ENCODE data around the gene KCTD1.

KCTD1 gene

GRCh38 chr18:26524002-26524401, 24.4 kb downstream of the KCTD1 start:
- no peak for DNase-seq (ENCODE audit: low read depth in 1 of 2, low spot score in 1 of 2)

GRCh38 chr18:26521617-26522016, 26.7 kb downstream of the KCTD1 start:
- DNase-seq (ENCODE audit: low read depth in 1 of 2, low spot score in 1 of 2) = no peak

GRCh38 chr18:26520974-26521373, 27.4 kb downstream of the KCTD1 start:
- DNase-seq (ENCODE audit: low read depth in 1 of 2, low spot score in 1 of 2) = no peak

GRCh38 chr18:26519114-26519513, 29.2 kb downstream of the KCTD1 start:
- no peak for DNase-seq (ENCODE audit: low read depth in 1 of 2, low spot score in 1 of 2)

GRCh38 chr18:26516964-26517363, 31.4 kb downstream of the KCTD1 start:
- DNase-seq (ENCODE audit: low read depth in 1 of 2, low spot score in 1 of 2) = no peak

- no peak for DNase-seq (ENCODE audit: low read depth in 1 of 2, low spot score in 1 of 2)
These were observed 32.5 kb downstream of the KCTD1 start for GRCh38 chr18:26515643-26516487.

- no peak for DNase-seq (ENCODE audit: low read depth in 1 of 2, low spot score in 1 of 2)
These were observed 36.8 kb downstream of the KCTD1 start for GRCh38 chr18:26511339-26512071.

- no peak for DNase-seq (ENCODE audit: low read depth in 1 of 2, low spot score in 1 of 2)
These were observed 38.0 kb downstream of the KCTD1 start for GRCh38 chr18:26510337-26510736.

GRCh38 chr18:26506012-26506411, 42.3 kb downstream of the KCTD1 start:
- no peak for DNase-seq (ENCODE audit: low read depth in 1 of 2, low spot score in 1 of 2)

- no peak for DNase-seq (ENCODE audit: low read depth in 1 of 2, low spot score in 1 of 2)
These were observed 43.5 kb downstream of the KCTD1 start for GRCh38 chr18:26504831-26505230.

- no peak for DNase-seq (ENCODE audit: low read depth in 1 of 2, low spot score in 1 of 2)
These were observed 45.0 kb downstream of the KCTD1 start for GRCh38 chr18:26503382-26503781.

- no peak for DNase-seq (ENCODE audit: low read depth in 1 of 2, low spot score in 1 of 2)
These were observed 45.5 kb downstream of the KCTD1 start for GRCh38 chr18:26502823-26503222.

- no peak for DNase-seq (ENCODE audit: low read depth in 1 of 2, low spot score in 1 of 2)
These were observed 50.5 kb downstream of the KCTD1 start for GRCh38 chr18:26497866-26498265.

GRCh38 chr18:26496528-26496927, 51.8 kb downstream of the KCTD1 start:
- no peak for DNase-seq (ENCODE audit: low read depth in 1 of 2, low spot score in 1 of 2)

- DNase-seq (ENCODE audit: low read depth in 1 of 2, low spot score in 1 of 2) = no peak
These were observed 53.1 kb downstream of the KCTD1 start for GRCh38 chr18:26495287-26495686.

GRCh38 chr18:26493021-26493420, 55.3 kb downstream of the KCTD1 start:
- no peak for DNase-seq (ENCODE audit: low read depth in 1 of 2, low spot score in 1 of 2)

- DNase-seq (ENCODE audit: low read depth in 1 of 2, low spot score in 1 of 2) = no peak
These were observed 57.0 kb downstream of the KCTD1 start for GRCh38 chr18:26491194-26491816.

GRCh38 chr18:26489881-26490280, 58.5 kb downstream of the KCTD1 start:
- DNase-seq (ENCODE audit: low read depth in 1 of 2, low spot score in 1 of 2) = no peak

- DNase-seq (ENCODE audit: low read depth in 1 of 2, low spot score in 1 of 2) = no peak
These were observed 59.2 kb downstream of the KCTD1 start for GRCh38 chr18:26489191-26489590.

GRCh38 chr18:26488417-26489009, 59.8 kb downstream of the KCTD1 start:
- DNase-seq (ENCODE audit: low read depth in 1 of 2, low spot score in 1 of 2) = no peak

- DNase-seq (ENCODE audit: low read depth in 1 of 2, low spot score in 1 of 2) = no peak
These were observed 60.9 kb downstream of the KCTD1 start for GRCh38 chr18:26487437-26487836.

- no peak for DNase-seq (ENCODE audit: low read depth in 1 of 2, low spot score in 1 of 2)
These were observed 64.7 kb downstream of the KCTD1 start for GRCh38 chr18:26483633-26484032.

Measured in activated CD4-positive, alpha-beta T cell treated with anti-CD3 and anti-CD28 coated beads, Interleukin-2, amount 50 U/mL, for 24 hours (primary cell).